Mesothelial cell of epicardium (in vitro differentiated cells): ENCODE results near the gene EPHA6. TPM values are rescaled to one million over a fixed set of nuclear protein-coding genes. Genes with fewer than 3 reads are reported as not detected.

ENCODE experiments used
- DNase-seq, 2 experiments: peaks; one replicate each; pipeline ENCODE4 v3.0.0; 2021; ENCODE audit warnings: low spot score in 2 of 2; ENCODE audit not compliant: unreplicated experiment in 2 of 2
- H3K27ac Mint-ChIP-seq: 2 replicates; pipeline ENCODE4 v1.8.0; 2021; ENCODE audit warnings: mixed read lengths
- H3K27me3 Mint-ChIP-seq: 2 replicates; pipeline ENCODE4 v1.8.0; 2021; ENCODE audit warnings: low read depth, mixed read lengths
- H3K36me3 Mint-ChIP-seq: 2 replicates; pipeline ENCODE4 v1.8.0; 2021; ENCODE audit warnings: mixed read lengths
- H3K4me1 Mint-ChIP-seq: 2 replicates; pipeline ENCODE4 v1.8.0; 2021; ENCODE audit warnings: mixed read lengths
- H3K4me3 Mint-ChIP-seq: 2 replicates; pipeline ENCODE4 v1.8.0; 2021; ENCODE audit warnings: mild to moderate bottlenecking, moderate library complexity, mixed read lengths
- H3K9me3 Mint-ChIP-seq: 2 replicates; pipeline ENCODE4 v1.8.0; 2021; ENCODE audit warnings: mixed read lengths
- CTCF ChIP-seq: fragments of 200-600 bp; sonication (generic); IDR thresholded peaks from one replicate; pipeline ENCODE4 v1.5.0; 2021; ENCODE audit warnings: antibody characterized with exemption; ENCODE audit not compliant: unreplicated experiment
- total RNA-seq: library from RNA; stranded (reverse); gene quantifications from 3 replicates; pipeline ENCODE4 v1.2.1, GENCODE V29; 2021

EPHA6 gene
- total RNA-seq, 1 donor from 2014 or later: 43.3 TPM

DNA sequence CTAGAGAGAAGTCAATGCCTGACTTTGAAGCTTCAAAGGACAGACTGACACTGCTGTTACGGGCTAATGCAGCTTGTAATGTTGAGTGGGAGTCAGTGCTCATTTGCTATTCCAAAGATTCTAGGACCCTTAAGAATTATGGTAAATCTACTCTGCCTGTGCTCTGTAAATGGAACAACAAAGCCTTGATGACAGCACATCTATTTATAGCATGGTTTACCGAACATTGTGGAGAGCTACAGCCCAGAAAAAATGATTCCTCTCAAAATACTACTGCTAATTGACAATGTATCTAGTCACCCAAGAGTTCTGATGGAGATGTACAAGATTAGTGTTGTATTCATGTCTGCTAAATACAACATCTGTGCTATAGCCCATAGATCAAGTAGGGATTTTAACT, 262.3 kb downstream of the EPHA6 start:
- no peak for TF ChIP-seq CTCF
- no peak for DNase-seq
- Mint-ChIP-seq H3K4me3 (no peak overlapping the region), H3K27ac (no peak overlapping the region), H3K4me1 (peaks cover 1% of the 10 kb centered on the region), H3K27me3 (no peaks in the 10 kb centered on the region), H3K9me3 (peaks cover 13% of the 10 kb centered on the region), H3K36me3 (peaks cover 16% of the 10 kb centered on the region)

- no peaks in the 10 kb centered on the region for H3K36me3 Mint-ChIP-seq
- no peak overlapping the region for H3K27ac Mint-ChIP-seq
- DNase-seq: no peak
- no peaks in the 10 kb centered on the region for H3K27me3 Mint-ChIP-seq
- peaks cover 3% of the 10 kb centered on the region for H3K9me3 Mint-ChIP-seq
- TF ChIP-seq CTCF: no peak
- no peak overlapping the region for H3K4me3 Mint-ChIP-seq
- H3K4me1 Mint-ChIP-seq: no peaks in the 10 kb centered on the region
Observed at GRCh38 chr3:97089621-97090020, 275.2 kb downstream of the EPHA6 start.

GRCh38 chr3:97102641-97103040, 288.2 kb downstream of the EPHA6 start:
- H3K27me3 Mint-ChIP-seq: no peaks in the 10 kb centered on the region
- H3K9me3 Mint-ChIP-seq: peaks cover 39% of the 10 kb centered on the region
- no peak for DNase-seq
- TF ChIP-seq CTCF: no peak
- H3K36me3 Mint-ChIP-seq: peaks cover 32% of the 10 kb centered on the region
- H3K4me1 Mint-ChIP-seq: peaks cover 14% of the 10 kb centered on the region
- H3K4me3 Mint-ChIP-seq: no peak overlapping the region
- no peak overlapping the region for H3K27ac Mint-ChIP-seq

GRCh38 chr3:97105989-97106651, 291.7 kb downstream of the EPHA6 start:
- no peak for DNase-seq
- peaks cover 34% of the 10 kb centered on the region for H3K9me3 Mint-ChIP-seq
- peaks cover 31% of the 10 kb centered on the region for H3K4me1 Mint-ChIP-seq
- no peak for TF ChIP-seq CTCF
- no peaks in the 10 kb centered on the region for H3K27me3 Mint-ChIP-seq
- peaks cover 26% of the 10 kb centered on the region for H3K36me3 Mint-ChIP-seq
- no peak overlapping the region for H3K27ac Mint-ChIP-seq
- no peak overlapping the region for H3K4me3 Mint-ChIP-seq

GRCh38 chr3:97106652-97106989, 292.2 kb downstream of the EPHA6 start:
- no peak overlapping the region for H3K27ac Mint-ChIP-seq
- peaks cover 26% of the 10 kb centered on the region for H3K36me3 Mint-ChIP-seq
- H3K4me1 Mint-ChIP-seq: peaks cover 36% of the 10 kb centered on the region
- H3K4me3 Mint-ChIP-seq: no peak overlapping the region
- DNase-seq: no peak
- H3K27me3 Mint-ChIP-seq: no peaks in the 10 kb centered on the region
- H3K9me3 Mint-ChIP-seq: peaks cover 34% of the 10 kb centered on the region
- no peak for TF ChIP-seq CTCF

- H3K27ac Mint-ChIP-seq: no peak overlapping the region
- H3K27me3 Mint-ChIP-seq: no peaks in the 10 kb centered on the region
- no peak overlapping the region for H3K4me3 Mint-ChIP-seq
- H3K36me3 Mint-ChIP-seq: peaks cover 15% of the 10 kb centered on the region
- no peak for TF ChIP-seq CTCF
- H3K4me1 Mint-ChIP-seq: peaks cover 50% of the 10 kb centered on the region
- DNase-seq: no peak
- peaks cover 24% of the 10 kb centered on the region for H3K9me3 Mint-ChIP-seq
Observed at GRCh38 chr3:97108136-97108535, 293.7 kb downstream of the EPHA6 start.
